NCI-H1930 (cell line): ENCODE measurements around the gene RNF167.
A peak's percentile ranks its signal among the peaks of the same experiment; 100 is the strongest.

Experiments used
- DNase-seq, 2 experiments: peaks; one replicate each; lab custom pipeline; 2025; lab: John Stamatoyannopoulos, UW

Gene RNF167

DNA sequence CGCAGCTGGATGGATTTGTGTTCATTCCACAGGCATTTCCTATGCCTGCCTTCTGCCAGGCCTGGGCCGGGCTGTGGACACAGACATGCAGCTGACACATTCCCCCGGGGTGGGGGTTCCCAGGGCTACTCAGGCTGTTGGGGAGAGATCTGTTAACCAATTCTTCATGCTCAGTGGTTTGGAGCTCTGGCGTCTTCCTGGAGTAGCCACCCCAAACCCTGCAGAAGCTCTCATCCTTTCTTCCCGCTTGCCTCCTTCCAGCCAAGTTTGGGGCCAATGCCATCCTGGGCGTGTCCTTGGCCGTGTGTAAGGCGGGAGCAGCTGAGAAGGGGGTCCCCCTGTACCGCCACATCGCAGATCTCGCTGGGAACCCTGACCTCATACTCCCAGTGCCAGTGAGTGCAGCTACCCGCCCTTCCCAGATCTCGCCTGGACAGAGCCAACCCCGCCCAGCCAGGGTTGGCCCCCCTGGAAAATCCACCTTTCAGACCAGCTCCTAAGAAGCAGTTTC is 13.4 kb downstream of the RNF167 start:
- DNase-seq: no peak

DNA sequence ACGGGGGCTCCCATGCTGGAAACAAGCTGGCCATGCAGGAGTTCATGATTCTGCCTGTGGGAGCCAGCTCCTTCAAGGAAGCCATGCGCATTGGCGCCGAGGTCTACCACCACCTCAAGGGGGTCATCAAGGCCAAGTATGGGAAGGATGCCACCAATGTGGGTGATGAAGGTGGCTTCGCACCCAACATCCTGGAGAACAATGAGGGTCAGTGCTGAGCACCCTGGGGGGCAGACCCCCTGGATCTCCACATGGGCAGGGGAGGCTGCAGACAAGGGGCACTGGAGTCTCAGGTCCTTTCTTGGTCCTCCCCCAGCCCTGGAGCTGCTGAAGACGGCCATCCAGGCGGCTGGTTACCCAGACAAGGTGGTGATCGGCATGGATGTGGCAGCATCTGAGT is 15.0 kb downstream of the RNF167 start:
- DNase-seq: no peak

DNA sequence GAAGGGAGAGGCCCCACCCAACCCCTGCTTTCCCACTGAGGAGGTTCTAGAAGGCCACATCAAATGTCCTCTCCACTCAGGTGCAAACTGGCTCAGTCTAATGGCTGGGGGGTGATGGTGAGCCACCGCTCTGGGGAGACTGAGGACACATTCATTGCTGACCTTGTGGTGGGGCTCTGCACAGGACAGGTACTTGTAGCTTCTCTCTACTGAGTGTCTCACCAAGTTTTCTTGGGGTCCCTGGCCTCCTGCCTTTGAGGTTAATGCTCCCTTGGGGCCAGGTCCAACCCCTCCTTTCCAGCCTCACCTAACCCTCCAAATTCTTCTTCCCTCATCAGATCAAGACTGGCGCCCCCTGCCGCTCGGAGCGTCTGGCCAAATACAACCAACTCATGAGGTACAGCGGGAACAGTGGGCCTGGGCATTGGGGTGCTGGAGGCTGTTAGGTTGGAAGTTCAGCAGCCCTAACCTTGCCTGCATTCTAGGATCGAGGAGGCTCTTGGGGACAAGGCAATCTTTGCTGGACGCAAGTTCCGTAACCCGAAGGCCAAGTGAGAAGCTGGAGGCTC is 16.5 kb downstream of the RNF167 start:
- no peak for DNase-seq

DNA sequence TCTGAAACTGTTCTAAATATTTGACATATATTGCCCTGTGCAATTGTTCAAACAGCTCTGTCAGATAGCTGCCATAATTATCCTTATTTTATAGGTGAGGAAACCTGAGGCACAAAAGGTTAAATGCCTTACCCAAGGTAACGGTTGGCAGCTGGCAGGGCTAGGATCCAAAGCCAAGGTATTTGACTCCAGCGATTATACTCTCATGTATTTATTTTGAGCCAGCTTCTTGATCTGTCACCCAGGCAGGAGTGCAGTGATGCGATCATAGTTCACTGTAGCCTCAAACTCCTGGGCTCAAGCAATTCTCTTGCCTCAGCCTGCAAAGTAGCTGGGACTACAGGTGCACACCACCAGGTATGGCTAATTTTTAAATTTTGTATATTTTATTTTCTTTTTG is 18.0 kb downstream of the RNF167 start:
- DNase-seq: no peak

DNA sequence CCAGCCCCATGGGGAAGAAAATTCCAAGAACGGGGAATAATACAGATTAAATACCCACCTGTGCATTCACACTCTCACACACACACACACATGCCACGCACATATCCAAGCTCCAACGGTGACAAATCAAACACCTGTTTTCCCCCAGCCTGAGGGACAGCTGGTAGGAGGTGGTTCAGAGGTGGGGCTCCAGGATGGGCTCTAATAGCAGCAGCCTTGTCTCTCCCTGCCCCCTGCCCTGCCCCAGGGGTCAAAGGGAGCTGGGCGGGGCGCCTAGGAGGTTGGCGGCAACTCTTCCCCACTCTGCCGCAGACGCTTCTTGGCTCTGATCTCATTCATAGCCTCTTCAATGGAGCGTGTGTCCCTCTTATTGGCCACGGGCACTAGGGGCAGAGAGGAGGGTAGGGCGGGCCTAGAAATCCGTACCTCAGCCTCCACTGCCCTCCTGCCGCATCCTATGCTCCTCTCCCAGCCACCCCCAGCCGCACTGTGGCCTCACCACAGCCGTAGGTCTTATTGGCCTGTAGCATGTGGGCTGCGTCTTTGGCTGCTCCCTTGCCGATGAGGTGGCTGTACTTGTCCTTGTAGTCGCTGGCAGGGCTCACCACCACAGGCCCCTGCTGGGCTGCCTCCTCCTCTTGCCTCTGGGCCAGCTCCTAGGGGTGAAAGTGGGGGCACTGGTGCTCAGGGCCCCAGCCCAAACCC is 19.3 kb downstream of the RNF167 start:
- no peak for DNase-seq

DNA sequence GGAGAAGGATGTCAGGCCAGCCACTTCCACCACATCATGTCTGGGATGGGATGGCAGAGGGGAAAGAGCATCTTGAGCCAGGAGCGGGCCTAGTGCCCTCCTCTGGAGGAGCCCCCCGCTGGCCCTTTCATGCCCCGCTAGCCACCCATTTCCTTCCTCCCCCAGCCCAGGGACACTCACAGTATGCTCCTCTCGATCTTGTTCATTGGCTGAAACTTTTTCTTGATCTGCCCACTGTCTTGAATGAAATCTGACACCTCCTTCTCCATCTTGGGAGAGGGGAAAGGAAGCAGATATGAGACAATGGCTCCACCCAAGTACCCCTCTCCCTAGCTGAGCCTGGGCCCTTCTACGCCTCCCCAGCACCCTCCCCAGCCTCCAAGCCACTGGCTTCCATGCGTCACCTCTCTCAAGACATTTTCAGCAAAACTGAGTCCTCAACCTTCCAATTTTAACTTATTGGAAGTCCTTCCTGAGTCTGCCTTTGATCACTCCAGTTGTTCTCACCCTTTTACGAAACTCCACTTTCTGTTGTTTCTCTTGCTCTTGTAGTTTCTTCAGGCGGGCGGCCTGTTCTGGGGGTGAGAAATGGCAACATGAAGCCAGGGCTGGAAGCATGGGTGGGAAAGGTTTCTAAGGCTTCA is 20.3 kb downstream of the RNF167 start:
- no peak for DNase-seq

DNA sequence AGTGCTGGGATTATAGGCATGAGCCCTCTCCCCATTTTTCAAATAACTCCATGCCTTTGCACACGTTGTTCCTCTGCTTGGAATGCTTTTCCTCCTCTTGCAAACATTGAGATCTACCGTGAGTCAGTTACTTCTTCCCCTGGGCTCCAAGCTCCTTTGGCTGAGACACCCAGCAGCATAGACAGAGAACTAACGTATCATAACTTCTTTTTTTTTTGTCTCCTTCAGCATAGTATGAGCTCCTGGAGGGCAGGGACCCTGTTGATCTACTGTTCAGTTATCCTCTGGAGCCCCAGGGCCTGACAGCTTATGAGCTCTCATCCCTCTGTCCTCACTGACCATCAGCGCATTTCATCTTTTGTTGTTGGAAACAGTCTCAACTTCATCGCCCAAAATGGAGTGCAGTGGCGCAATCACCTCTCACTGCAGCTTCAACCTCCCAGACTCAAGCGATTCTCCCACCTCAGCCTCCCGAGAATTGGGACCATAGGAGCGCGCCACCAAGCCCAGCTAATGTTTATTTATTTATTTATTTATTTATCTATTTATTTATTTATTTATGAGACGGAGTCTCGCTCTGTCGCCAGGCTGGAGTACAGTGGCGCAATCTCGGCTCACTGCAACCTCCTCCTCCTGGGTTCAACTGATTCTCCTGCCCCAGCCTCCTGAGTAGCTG is 25.4 kb downstream of the RNF167 start:
- no peak for DNase-seq

DNA sequence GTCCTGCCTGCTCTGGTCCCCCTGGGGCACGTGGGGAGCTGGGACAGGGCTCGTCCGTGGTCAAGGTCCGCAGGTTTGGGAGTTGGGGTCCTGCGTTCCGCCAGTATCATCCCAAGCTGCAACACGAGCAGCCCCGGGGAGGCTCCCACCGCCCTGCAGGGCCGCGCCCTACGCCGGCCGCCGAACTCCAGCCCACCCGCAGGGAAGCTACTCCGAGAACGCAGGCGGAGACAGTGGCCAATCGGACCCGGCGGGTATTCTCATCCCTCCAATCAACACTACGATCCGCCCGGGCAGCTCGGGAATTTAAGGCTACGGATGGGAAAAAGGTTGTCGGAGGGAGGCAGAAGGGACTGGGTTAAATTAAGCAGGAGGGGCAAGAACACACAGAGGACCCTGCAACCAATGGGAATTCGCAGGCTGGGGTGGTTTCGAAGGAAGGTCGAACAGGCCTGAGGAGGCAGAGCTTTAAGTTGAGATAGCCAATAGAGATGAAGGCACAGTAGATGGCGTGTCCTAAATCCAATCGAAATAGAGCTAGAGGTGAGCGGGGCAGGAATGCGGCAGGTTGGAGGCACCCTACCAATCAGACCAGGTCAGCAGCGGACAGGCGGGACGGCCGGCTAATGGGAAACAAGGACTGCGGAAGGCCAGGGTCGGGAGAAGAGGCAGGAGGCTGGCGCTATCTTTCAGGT is 26.9 kb downstream of the RNF167 start:
- DNase-seq: peak; percentile 97

DNA sequence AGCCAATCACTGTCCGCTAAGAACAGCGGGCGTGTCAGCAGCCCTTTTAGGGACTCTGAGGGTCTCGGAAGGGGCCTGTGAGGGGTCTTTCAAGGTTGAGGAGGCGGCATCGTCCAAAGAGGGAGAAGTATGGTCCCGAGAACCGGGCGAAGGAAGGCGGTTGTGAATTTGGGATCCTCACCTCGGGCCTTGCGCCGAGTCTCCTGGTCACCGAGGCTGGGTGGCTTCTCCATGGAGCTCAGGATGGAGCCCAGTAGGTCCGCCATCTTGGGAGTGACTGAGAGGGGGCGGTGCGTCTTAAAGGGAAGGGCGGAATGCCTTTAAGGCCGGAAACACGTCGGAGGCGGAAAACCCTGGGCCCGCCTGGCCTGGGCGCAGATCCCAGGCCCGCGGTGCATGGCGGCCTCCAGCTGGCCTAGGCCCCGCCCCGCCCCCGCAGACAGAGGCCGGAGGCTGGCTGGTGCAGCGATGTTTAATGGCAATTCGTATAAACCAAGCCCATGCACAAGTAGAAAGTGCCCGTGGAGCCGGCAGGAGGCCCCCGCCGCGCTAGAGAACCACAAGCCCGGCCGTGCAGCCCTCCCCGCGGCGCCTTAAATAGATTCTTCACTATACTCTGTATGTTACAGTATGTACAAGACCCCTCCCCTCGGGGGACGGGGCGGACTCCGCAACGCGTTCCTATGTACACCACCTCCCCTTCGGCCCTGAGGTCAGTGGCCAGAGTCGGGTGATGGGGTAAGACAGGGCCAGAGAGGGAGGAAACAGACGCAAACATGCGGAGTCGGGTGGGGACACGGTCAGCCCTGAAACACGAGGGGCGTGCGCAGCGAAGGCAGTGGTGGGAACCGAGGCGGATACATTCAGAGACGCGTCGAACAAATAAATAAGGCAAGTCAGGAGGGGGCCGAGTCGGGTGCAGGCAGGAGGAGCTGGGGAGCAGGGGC is 27.7 kb downstream of the RNF167 start, which contains the start of gene SPAG7:
Gene SPAG7, minus strand, starts transcription at position 279 of the 947 bp plus-strand sequence. Its CDS starts 13 bp downstream, at position 266.
- peak; percentile 90 to 92 for DNase-seq

DNA sequence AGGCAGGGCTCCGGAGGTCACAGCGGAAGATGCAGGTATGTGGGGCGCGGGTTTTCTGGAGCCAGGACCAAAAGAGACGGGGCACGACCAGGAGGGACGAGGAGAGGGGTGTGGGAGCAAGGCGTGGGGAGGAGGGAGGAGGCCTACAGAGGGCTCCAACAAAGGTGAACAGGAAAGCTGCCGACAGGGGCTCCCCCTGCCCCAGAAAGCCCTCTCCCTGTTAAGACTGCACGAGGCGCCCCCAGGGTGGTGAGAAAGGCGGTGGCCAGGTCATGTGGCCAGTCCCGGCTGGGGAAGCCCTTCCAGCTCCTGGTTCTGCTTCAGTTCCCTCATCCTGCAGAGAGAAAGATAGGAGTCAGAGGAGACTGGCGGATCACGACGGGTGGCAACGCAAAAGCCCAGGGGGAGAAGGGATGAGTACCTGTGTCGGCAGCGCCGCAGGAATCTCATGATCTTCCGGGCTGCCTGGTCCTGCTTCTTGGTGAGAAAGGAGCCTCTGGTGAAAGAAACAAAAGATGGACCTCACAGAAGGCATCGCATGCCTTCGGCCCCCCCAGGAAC is 28.5 kb downstream of the RNF167 start:
- DNase-seq: no peak

DNA sequence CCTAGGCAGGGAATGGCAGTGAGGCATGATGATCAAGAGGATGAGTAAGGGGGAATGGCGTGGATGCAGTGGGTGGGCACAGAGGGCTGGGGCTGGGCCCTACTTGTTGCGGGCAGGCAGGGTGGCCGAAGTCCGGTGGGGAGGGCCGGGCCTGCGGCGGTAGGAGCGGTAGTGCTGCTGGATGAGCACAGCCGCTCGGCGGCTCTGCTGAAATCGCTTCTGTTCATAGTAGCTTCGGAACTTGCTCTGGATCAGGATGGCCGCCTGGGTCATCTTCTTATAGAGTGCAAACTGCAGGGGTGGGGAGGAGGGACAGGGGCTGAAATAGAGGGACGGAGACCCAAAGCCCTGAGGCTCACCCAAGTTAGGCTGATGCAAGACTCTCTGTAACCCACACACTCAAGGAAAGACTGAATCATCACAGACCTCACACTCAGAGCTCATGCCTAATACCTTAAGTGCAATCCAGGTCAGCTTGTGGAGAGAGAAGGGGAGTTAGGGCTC is 29.0 kb downstream of the RNF167 start:
- DNase-seq: no peak

DNA sequence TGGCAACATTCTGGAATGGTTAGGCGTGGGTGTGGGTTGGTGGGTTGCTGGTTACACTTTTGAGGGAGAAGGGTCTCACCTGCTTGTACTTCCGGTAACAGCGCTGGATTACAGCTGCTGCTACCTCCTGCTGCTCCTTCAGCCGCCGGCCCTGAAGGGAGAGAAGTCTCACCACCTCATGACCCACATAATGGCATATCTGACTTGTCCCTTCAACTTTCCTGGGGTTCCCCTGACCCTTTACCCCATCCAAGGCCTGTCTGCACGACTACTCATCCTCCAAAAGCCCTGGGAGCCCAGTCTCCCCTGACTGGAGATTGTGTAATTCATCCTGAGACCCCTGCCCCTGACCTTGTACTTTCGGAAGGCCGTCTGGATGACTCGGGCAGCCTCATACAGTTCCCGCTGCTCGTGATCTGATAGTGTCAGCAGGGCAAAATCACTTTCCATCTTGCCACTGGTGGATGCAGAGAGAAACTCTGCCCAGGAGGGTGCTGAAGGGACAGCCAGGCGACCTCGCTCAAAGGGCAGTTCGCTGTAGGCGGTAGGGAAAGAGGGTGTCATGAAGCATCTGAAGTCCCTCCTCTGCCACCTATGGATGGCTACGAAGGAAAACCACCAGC is 29.6 kb downstream of the RNF167 start:
- DNase-seq: no peak

DNA sequence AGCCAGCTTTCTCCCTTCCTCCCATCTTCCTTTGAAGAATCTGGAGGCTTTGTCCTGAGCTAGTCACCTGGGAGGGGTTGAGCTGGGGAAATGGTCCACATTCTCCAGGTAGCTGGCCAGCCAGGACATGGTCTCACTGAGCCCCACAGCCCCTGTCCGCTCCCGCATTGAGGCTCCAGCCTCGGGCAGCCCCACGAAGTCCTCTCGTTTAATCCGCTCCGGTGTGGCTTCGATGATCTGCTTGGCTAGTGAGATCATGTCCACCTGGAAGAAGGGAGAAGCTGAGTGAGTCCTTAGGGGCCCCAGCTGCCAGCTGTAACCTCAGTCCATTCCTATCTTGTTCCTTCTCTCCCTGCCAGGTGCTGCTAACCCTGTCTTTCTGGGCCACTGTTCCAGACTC is 30.2 kb downstream of the RNF167 start:
- no peak for DNase-seq

DNA sequence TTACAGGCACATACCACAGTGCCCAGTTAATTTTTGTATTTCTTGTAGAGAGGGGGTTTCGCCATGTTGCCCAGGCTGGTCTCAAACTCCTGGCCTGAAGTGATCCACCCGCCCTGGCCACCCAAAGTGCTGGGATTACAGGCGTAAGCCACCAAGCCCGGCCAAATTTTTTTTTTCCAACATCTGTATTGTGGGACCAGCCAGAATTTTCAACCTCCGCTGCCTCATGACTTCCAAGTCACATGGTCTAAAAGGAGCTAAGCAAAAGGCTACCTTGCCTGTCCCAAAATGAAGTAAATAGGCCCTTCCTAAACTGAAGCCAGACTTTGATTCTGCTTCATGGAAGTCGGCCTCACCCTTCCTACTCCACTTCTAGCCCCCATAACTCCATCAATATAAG is 31.8 kb downstream of the RNF167 start:
- DNase-seq: no peak

DNA sequence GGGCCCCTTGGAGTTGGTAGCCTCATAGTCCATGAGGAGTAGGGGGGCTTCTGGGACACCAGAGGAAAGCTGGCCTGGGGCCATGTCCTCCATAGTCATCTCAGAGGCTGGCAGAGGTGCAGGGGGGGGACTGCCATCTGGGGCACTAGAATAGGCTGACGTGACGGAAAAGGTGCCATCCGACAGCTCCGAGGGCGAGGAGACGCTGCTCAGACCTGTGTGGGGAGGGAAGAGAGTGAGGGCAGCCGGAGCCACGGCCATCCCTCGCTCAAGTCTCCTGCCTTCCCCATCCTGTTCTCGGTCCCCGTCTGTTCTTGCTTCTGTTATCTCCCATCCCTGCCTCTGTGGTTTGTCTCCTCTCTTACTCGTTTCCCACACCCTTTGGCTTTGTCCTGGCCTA is 32.3 kb downstream of the RNF167 start:
- DNase-seq: no peak

DNA sequence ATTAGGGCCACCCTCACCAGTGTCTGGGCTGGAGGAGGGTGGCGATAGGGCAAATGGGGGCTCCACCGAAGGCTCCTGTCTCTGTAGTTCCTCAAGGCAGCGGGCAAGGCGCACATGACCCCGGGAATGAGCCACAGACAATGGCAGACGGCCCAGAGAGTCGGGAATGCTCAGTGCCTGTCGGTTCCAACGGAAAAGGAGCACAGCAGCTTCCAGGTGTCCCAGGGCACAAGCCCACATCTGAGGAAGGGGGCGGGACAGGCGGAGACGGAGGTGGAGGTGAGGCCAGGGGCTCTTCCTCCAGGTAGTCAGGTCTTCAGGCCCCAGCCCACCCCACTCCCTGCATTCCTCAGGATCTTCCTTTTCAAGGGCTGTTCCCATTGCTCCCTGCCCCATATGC is 32.7 kb downstream of the RNF167 start:
- DNase-seq: no peak

DNA sequence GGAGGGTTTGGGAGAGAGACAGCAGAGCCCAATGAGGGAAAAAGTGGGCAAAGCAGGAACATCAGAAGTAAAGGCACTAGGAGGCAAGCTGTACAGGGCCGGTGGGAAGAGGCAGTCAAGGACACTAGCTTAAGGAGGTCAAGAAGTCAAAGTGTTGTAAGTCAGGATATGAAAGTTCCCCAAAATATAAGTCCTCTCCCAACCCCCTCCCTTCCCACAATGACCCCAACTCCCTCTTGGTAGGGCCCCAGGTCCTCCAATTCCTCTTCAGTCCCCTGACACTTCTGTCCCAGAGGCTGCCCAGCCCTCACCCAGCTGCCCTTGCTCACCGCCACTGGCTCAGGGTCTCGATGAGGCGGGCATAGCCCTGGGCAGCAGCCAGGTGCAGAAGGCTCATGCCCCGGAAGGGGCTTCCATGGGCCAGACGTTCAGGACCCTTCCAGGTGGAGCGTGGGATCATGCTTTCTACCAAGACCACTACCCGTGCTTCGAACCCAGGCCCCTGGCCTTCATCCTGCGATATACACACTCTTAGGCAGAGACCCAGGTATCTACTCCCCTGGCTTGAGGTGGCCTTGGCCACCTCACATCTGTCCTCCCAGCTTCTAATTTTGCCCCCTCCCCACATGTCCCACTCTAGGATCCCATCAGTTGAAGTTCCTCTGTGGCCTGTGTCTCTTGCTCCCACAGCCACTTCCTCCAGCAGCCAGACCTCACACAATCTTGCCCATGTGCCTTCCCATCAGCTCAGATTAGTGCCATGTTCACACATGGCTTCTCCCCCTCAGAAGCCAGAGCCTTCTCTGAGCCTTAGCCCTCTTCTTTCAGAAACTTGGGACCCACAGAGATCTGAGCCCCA is 33.4 kb downstream of the RNF167 start:
- no peak for DNase-seq

DNA sequence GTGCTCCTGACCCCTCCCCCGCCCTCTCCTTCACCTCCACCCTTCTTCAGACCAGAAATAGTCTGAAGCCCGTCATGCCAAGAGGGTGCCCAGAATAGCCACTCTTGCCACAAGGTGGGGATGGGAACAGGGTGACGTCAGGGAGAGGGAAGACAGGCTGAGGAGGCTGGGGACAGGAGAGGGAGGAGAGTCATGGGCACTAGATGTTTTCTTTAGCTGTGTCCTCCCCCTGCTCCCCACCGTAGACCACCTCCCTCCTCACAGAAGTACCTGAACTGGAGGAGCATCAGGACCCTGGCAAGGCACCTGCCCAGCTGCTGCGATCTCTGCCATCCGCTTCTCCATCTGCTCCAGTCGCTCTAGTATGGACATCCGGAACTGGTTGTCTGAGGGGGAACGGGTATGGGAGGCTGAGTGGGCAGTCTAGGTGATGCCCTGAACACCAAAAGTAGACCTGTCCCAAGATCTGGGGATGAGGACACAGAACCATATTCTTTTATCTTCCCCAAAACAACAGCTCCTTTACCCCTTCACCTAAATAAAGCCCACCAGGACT is 34.1 kb downstream of the RNF167 start:
- no peak for DNase-seq

DNA sequence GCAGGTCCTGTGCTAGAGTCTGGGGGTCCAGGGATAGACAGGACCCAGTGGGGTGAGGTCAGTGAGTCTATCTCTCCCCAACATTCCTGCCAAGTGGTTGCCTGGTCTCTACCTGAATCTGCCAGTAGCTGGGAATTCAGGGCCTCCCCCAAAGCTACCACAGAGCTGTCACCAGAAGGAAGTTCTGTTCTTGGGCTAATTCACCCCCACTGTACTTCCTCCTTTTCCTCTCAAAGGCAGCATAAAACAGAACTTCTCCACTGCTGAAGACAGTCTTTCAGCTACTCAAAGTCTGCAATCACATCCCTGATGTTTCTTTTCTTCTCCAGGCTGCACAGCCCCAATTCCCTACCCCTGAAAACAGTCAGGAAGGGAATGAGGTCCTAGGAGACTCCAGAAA is 38.7 kb downstream of the RNF167 start:
- DNase-seq: no peak
